Stomach smooth muscle (tissue), 2 donors: ENCODE measurements around the gene RPL34.
A peak's percentile ranks its signal among the peaks of the same experiment; 100 is the strongest.

Experiments
- H3K27ac ChIP-seq: one replicate; pipeline ENCODE4 v1.7.0; 2013; ENCODE audit warnings: mild to moderate bottlenecking, low read length, inconsistent platforms
- H3K27me3 ChIP-seq, 2 donors: one replicate each; pipeline ENCODE4 v1.7.0; 2013; ENCODE audit warnings: low read length in 2 of 2; ENCODE audit not compliant: insufficient read depth in 2 of 2, control insufficient read depth in 1 of 2
- H3K36me3 ChIP-seq, 2 donors: one replicate each; pipeline ENCODE4 v1.7.0; 2013; ENCODE audit warnings: low read length in 2 of 2; ENCODE audit not compliant: control insufficient read depth in 2 of 2, insufficient read depth in 2 of 2
- H3K4me1 ChIP-seq: one replicate; pipeline ENCODE4 v1.7.0; 2013; ENCODE audit warnings: low read length; ENCODE audit not compliant: control insufficient read depth, insufficient read depth
- H3K4me3 ChIP-seq, 2 donors: one replicate each; pipeline ENCODE4 v1.7.0; 2013; ENCODE audit warnings: low read length in 2 of 2
- H3K9ac ChIP-seq, 2 donors: one replicate each; pipeline ENCODE4 v1.7.0; 2013; ENCODE audit warnings: low read length in 2 of 2, mild to moderate bottlenecking in 1 of 2
- H3K9me3 ChIP-seq, 2 donors: one replicate each; pipeline ENCODE4 v1.7.0; 2013; ENCODE audit warnings: low read length in 2 of 2; ENCODE audit not compliant: control insufficient read depth in 2 of 2
- donor health status: healthy.
- donor health status: Pancreatic carcinoma.

RPL34 gene

GRCh38 chr4:108601106-108601505 lies 19.3 kb upstream of the RPL34 start:
- Histone ChIP-seq H3K27ac (no peak overlapping the region), H3K9me3 (no peaks in the 10 kb centered on the region), H3K36me3 (no peaks in the 10 kb centered on the region), H3K4me1 (no peaks in the 10 kb centered on the region), H3K27me3 (no peaks in the 10 kb centered on the region), H3K9ac (no peak overlapping the region), H3K4me3 (no peak overlapping the region)

GRCh38 chr4:108601532-108601931 lies 18.8 kb upstream of the RPL34 start:
- no peaks in the 10 kb centered on the region for H3K4me1 ChIP-seq
- H3K36me3 ChIP-seq, result no peaks in the 10 kb centered on the region
- H3K9me3 ChIP-seq, result no peaks in the 10 kb centered on the region
- no peak overlapping the region for H3K4me3 ChIP-seq
- no peaks in the 10 kb centered on the region for H3K27me3 ChIP-seq
- H3K27ac ChIP-seq, result no peak overlapping the region
- no peak overlapping the region for H3K9ac ChIP-seq

- no peak overlapping the region for H3K4me3 ChIP-seq
- H3K4me1 ChIP-seq, result no peaks in the 10 kb centered on the region
- no peaks in the 10 kb centered on the region for H3K9me3 ChIP-seq
- no peak overlapping the region for H3K27ac ChIP-seq
- no peaks in the 10 kb centered on the region for H3K36me3 ChIP-seq
- H3K27me3 ChIP-seq, result no peaks in the 10 kb centered on the region
- H3K9ac ChIP-seq, result no peak overlapping the region
These were observed 18.2 kb upstream of the RPL34 start for GRCh38 chr4:108602163-108602562.

GRCh38 chr4:108607079-108607815 lies 13.1 kb upstream of the RPL34 start:
- Histone ChIP-seq H3K27me3 (no peaks in the 10 kb centered on the region), H3K9ac (no peak overlapping the region), H3K4me1 (no peaks in the 10 kb centered on the region), H3K27ac (no peak overlapping the region), H3K36me3 (no peaks in the 10 kb centered on the region), H3K4me3 (no peak overlapping the region), H3K9me3 (no peaks in the 10 kb centered on the region)

- no peaks in the 10 kb centered on the region for H3K9me3 ChIP-seq
- no peak overlapping the region for H3K9ac ChIP-seq
- H3K4me3 ChIP-seq, result peak overlapping the region in 1 of 2 donors; percentile 40
These were observed 9.0 kb upstream of the RPL34 start for GRCh38 chr4:108611365-108611764.

GRCh38 chr4:108612365-108612764 lies 8.0 kb upstream of the RPL34 start:
- Histone ChIP-seq H3K4me3 (no peak overlapping the region), H3K9me3 (no peaks in the 10 kb centered on the region), H3K27ac (no peak overlapping the region), H3K4me1 (no peaks in the 10 kb centered on the region), H3K9ac (no peak overlapping the region), H3K27me3 (no peaks in the 10 kb centered on the region), H3K36me3 (no peaks in the 10 kb centered on the region)

More at GRCh38 chr4:108611365-108611764, 9.0 kb upstream of the RPL34 start:
- H3K27ac ChIP-seq, result no peak overlapping the region
- no peaks in the 10 kb centered on the region for H3K4me1 ChIP-seq
- no peaks in the 10 kb centered on the region for H3K27me3 ChIP-seq
- no peaks in the 10 kb centered on the region for H3K36me3 ChIP-seq

- Histone ChIP-seq H3K4me1 (peaks cover 11% of the 10 kb centered on the region), H3K27me3 (no peaks in the 10 kb centered on the region), H3K9ac (peak overlapping the region; percentile 55 to 73)
These were observed 840 bp upstream of the RPL34 start for GRCh38 chr4:108619372-108620100.

GRCh38 chr4:108620933-108621905 lies 843 bp downstream of the RPL34 start:
- Histone ChIP-seq H3K27me3 (no peaks in the 10 kb centered on the region), H3K27ac (peak overlapping the region; percentile 83), H3K4me3 (peak overlapping the region; percentile 93 to 99), H3K9me3 (no peaks in the 10 kb centered on the region), H3K9ac (peak overlapping the region; percentile 85 to 95), H3K36me3 (peaks cover 30 to 32% of the 10 kb centered on the region in 2 donors), H3K4me1 (peaks cover 11% of the 10 kb centered on the region)

More at GRCh38 chr4:108619372-108620100, 840 bp upstream of the RPL34 start:
- Histone ChIP-seq H3K4me3 (peak overlapping the region; percentile 62 to 99), H3K27ac (peak overlapping the region; percentile 83), H3K9me3 (no peaks in the 10 kb centered on the region), H3K36me3 (peaks cover 18 to 24% of the 10 kb centered on the region in 2 donors)

- Histone ChIP-seq H3K27me3 (no peaks in the 10 kb centered on the region), H3K27ac (no peak overlapping the region), H3K4me1 (peaks cover 11% of the 10 kb centered on the region), H3K36me3 (peaks cover 30 to 35% of the 10 kb centered on the region in 2 donors), H3K9me3 (no peaks in the 10 kb centered on the region), H3K4me3 (no peak overlapping the region), H3K9ac (no peak overlapping the region)
These were observed 1.6 kb downstream of the RPL34 start for GRCh38 chr4:108622022-108622421.

GRCh38 chr4:108622828-108623227 lies 2.5 kb downstream of the RPL34 start:
- no peak overlapping the region for H3K27ac ChIP-seq
- no peak overlapping the region for H3K4me3 ChIP-seq
- no peaks in the 10 kb centered on the region for H3K27me3 ChIP-seq
- H3K9ac ChIP-seq, result no peak overlapping the region
- H3K9me3 ChIP-seq, result no peaks in the 10 kb centered on the region
- H3K4me1 ChIP-seq, result peaks cover 11% of the 10 kb centered on the region
- H3K36me3 ChIP-seq, result peaks cover 30 to 37% of the 10 kb centered on the region in 2 donors
